GM18907 (cell line): ENCODE data around the gene GIPC1.
"Not testable (repeated sequence)": the region's sequence is repeated elsewhere in the genome, so short reads cannot be mapped to it uniquely, and the experiment has no call there.

Experiments used
- ATAC-seq: cut with Tn5 transposase; IDR thresholded peaks from one replicate; pipeline ENCODE4 v1.9.1; 2021; ENCODE audit warnings: mild to moderate bottlenecking, moderate library complexity; ENCODE audit not compliant: unreplicated experiment

GIPC1 gene

GRCh38 chr19:14472202-14472938, 23.6 kb downstream of the GIPC1 start:
- peak; percentile 44 for ATAC-seq

- ATAC-seq, result no peak
Observed at GRCh38 chr19:14471436-14472187, 24.3 kb downstream of the GIPC1 start.

GRCh38 chr19:14470031-14470876, 25.7 kb downstream of the GIPC1 start:
- ATAC-seq, result no peak

- no peak for ATAC-seq
Observed at GRCh38 chr19:14467816-14468215, 28.1 kb downstream of the GIPC1 start.

- no peak for ATAC-seq
Observed at GRCh38 chr19:14467391-14467790, 28.5 kb downstream of the GIPC1 start.

GRCh38 chr19:14463747-14464146, 32.2 kb downstream of the GIPC1 start:
- ATAC-seq, result no peak

GRCh38 chr19:14462401-14462800, 33.5 kb downstream of the GIPC1 start:
- not testable (repeated sequence) for ATAC-seq

- ATAC-seq, result no peak
Observed at GRCh38 chr19:14460935-14461334, 35.0 kb downstream of the GIPC1 start.

GRCh38 chr19:14459703-14460102, 36.2 kb downstream of the GIPC1 start:
- ATAC-seq, result no peak

GRCh38 chr19:14452303-14452702, 43.6 kb downstream of the GIPC1 start:
- ATAC-seq, result not testable (repeated sequence)

- ATAC-seq, result no peak
Observed at GRCh38 chr19:14450876-14451275, 45.1 kb downstream of the GIPC1 start.

- no peak for ATAC-seq
Observed at GRCh38 chr19:14450168-14450874, 45.6 kb downstream of the GIPC1 start.

- ATAC-seq, result no peak
Observed at GRCh38 chr19:14449321-14449720, 46.6 kb downstream of the GIPC1 start.

GRCh38 chr19:14446336-14447036, 49.4 kb downstream of the GIPC1 start:
- no peak for ATAC-seq

- no peak for ATAC-seq
Observed at GRCh38 chr19:14443632-14444216, 52.2 kb downstream of the GIPC1 start.

- ATAC-seq, result no peak
Observed at GRCh38 chr19:14442891-14443631, 52.9 kb downstream of the GIPC1 start.

GRCh38 chr19:14441041-14441938, 54.6 kb downstream of the GIPC1 start:
- no peak for ATAC-seq

- ATAC-seq, result peak; percentile 78
Observed at GRCh38 chr19:14440049-14440448, 55.9 kb downstream of the GIPC1 start.
